ENCODE measurements around the gene GPATCH8. TPM values are rescaled to one million over a fixed set of nuclear protein-coding genes. Genes with fewer than 3 reads are reported as not detected.

GPATCH8 gene
- total and polyA plus RNA-seq, 2 of the 8 experiments (the other 6 are each of a cell fraction or from before 2014, with no cell fraction given): 20.5 to 58.1 TPM

- H3K27ac ChIP-seq (ENCODE audit: low read depth, low read length): no peak overlapping the region
- no peak overlapping the region for H3K9ac ChIP-seq (replicated peaks in 1 of 4; ENCODE audit: extremely low read depth in 1 of 4, low read depth in 3 of 4, low read length in 3 of 4)
- no peak overlapping the region for H4K5ac ChIP-seq (ENCODE audit: insufficient read length, low read depth, low read length)
- H3K79me1 ChIP-seq (ENCODE audit: low read depth, low read length): no peaks in the 10 kb centered on the region
- H3K27me3 ChIP-seq (replicated peaks in 1 of 4; ENCODE audit: control insufficient read depth in 3 of 4, extremely low read depth in 1 of 4, insufficient read depth in 3 of 4, low read length in 3 of 4): no peaks in the 10 kb centered on the region; a peak in 1 of 7 replicates
- no peak overlapping the region for H3K23ac ChIP-seq (ENCODE audit: insufficient read length)
- no peak overlapping the region for H2BK20ac ChIP-seq (ENCODE audit: low read length)
- H4K20me1 ChIP-seq (replicated peaks in 1 of 2; ENCODE audit: control insufficient read depth in 1 of 2, insufficient read depth in 2 of 2, low read length in 2 of 2): peaks cover 0 to 2% of the 10 kb centered on the region in 2 experiments
- H2BK5ac ChIP-seq (ENCODE audit: low read depth, low read length): no peak overlapping the region
- H3K56ac ChIP-seq (replicated peaks; ENCODE audit: insufficient read length, low read depth, low read length): no peak overlapping the region
- FAIRE-seq (no peak), DNase-seq (ENCODE audit: low read depth in 1 of 2, low spot score in 2 of 2) (peak in 1 of 2 experiments; percentile 87)
- H3K23me2 ChIP-seq (ENCODE audit: low read depth, low read length): peaks cover 5% of the 10 kb centered on the region; the same call in 1 of the 2 replicates
- no peak overlapping the region for H2BK12ac ChIP-seq (ENCODE audit: low read depth, low read length)
- ChIA-PET CTCF (ENCODE audit: partially characterized antibody) (interaction anchor here (0.6 to 13.8 kb wide), 21 partner anchors 10 to 616 kb away, joined by 3 to 177 read pairs (median 4); partner anchors contain the start of genes FAM171A2 and ITGA2B), POLR2A (ENCODE audit: partially characterized antibody) (interaction anchor here (0.6 to 2.7 kb wide), 8 partner anchors 9 to 172 kb away, joined by 3 to 10 read pairs (median 4); partner anchors contain the start of gene FAM171A2)
- H4K8ac ChIP-seq (ENCODE audit: extremely low read depth, insufficient read depth, low read length): no peak overlapping the region
- peak overlapping the region in 1 of 2 experiments; percentile 55; a peak in 1 of 4 replicates for H3K4me2 ChIP-seq (ENCODE audit: insufficient read depth in 1 of 2, low read depth in 2 of 2, low read length in 2 of 2)
- peaks cover 4 to 20% (median 14%) of the 10 kb centered on the region in 4 experiments; a peak in 6 of 7 replicates for H3K4me1 ChIP-seq (replicated peaks in 1 of 4; ENCODE audit: control insufficient read depth in 3 of 4, insufficient read depth in 4 of 4, low read length in 3 of 4)
- H3K14ac ChIP-seq (ENCODE audit: insufficient read length): no peak overlapping the region
- no peak overlapping the region for H4K91ac ChIP-seq (replicated peaks; ENCODE audit: insufficient read length, low read length)
- no peak overlapping the region for H2AFZ ChIP-seq (ENCODE audit: low read length)
- WGBS, 2 experiments (ENCODE audit: extremely low coverage in 1 of 2, insufficient coverage in 1 of 2, insufficient read length in 1 of 2, insufficient replicate concordance in 2 of 2, low coverage in 1 of 2, low lambda C conversion rate in 2 of 2, missing lambda C conversion rate in 1 of 2): 55% methylated on average over 5 of the region's 5 CpGs; no CpG with 5 or more reads in 1 of the 2 experiments
- H3K79me2 ChIP-seq (ENCODE audit: control insufficient read depth in 1 of 2, insufficient read depth in 2 of 2, low read length in 2 of 2): no peaks in the 10 kb centered on the region
- H3K4ac ChIP-seq (replicated peaks; ENCODE audit: insufficient read length, low read depth, low read length): no peak overlapping the region
- no peak overlapping the region for H2AK5ac ChIP-seq (ENCODE audit: low read depth, low read length)
- peak overlapping the region; percentile 32; the same call in 1 of the 2 replicates for H3K18ac ChIP-seq (ENCODE audit: extremely low read depth, low read length)
- peak overlapping the region; percentile 95; the same call in 1 of the 2 replicates for H2BK15ac ChIP-seq (ENCODE audit: low read length)
- no peaks in the 10 kb centered on the region for H3K9me3 ChIP-seq (ENCODE audit: insufficient read depth in 2 of 2, low read depth in 1 of 2, low read length in 1 of 2)
- H2BK120ac ChIP-seq (replicated peaks; ENCODE audit: low read depth, low read length): no peak overlapping the region
- no peak overlapping the region for H3K4me3 ChIP-seq (ENCODE audit: extremely low read depth in 1 of 4, insufficient read depth in 2 of 4, low read depth in 3 of 4, low read length in 4 of 4)
- H3K36me3 ChIP-seq (ENCODE audit: control insufficient read depth in 2 of 4, insufficient read depth in 4 of 4, low read length in 3 of 4): no peaks in the 10 kb centered on the region
- no peak for TF ChIP-seq SUZ12 (IDR thresholded peaks at IDR 0.05; ENCODE audit: low read length)
- TF ChIP-seq SRF (IDR thresholded peaks at IDR 0.05; ENCODE audit: low read depth, low read length): no peak
- TF ChIP-seq POLR2AphosphoS5 (IDR thresholded peaks at IDR 0.05; ENCODE audit: low read depth, low read length): no peak
- TF ChIP-seq YY1 (IDR thresholded peaks at IDR 0.05; ENCODE audit: low read depth, low read length): no peak
- no peak for TF ChIP-seq POU5F1 (IDR thresholded peaks at IDR 0.05; ENCODE audit: low read depth, low read length)
- no peak for TF ChIP-seq JUN (IDR thresholded peaks at IDR 0.05; ENCODE audit: low read depth, low read length)
- TF ChIP-seq SIRT6 (IDR thresholded peaks at IDR 0.05; ENCODE audit: low read length): no peak
- no peak for TF ChIP-seq SP1 (IDR thresholded peaks at IDR 0.05; ENCODE audit: low read depth, low read length)
- TF ChIP-seq KDM1A (IDR thresholded peaks at IDR 0.05; ENCODE audit: borderline replicate concordance, low read length): peak; percentile 95
- TF ChIP-seq, protein P1, sequence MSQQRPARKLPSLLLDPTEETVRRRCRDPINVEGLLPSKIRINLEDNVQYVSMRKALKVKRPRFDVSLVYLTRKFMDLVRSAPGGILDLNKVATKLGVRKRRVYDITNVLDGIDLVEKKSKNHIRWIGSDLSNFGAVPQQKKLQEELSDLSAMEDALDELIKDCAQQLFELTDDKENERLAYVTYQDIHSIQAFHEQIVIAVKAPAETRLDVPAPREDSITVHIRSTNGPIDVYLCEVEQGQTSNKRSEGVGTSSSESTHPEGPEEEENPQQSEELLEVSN (IDR thresholded peaks at IDR 0.05): no peak
- TF ChIP-seq RAD21 (IDR thresholded peaks at IDR 0.05 in 1 of 2, conservative IDR thresholded peaks at IDR 0.05 in 1 of 2; ENCODE audit: low read depth in 2 of 2, low read length in 2 of 2): peak in 1 of 2 experiments; percentile 33; a peak in 2 of 4 replicates
- TF ChIP-seq ZNF274 (IDR thresholded peaks at IDR 0.05; ENCODE audit: borderline replicate concordance, extremely low read depth, low read length): no peak
- no peak for TF ChIP-seq NANOG (IDR thresholded peaks at IDR 0.05; ENCODE audit: insufficient read depth, low read depth, low read length, poor library complexity, severe bottlenecking)
These were observed 127.1 kb downstream of the GPATCH8 start for GRCh38 chr17:44376124-44376523.

Measured in H1 (cell line).